Measurements from ENCODE around the gene ANO8.

DNA sequence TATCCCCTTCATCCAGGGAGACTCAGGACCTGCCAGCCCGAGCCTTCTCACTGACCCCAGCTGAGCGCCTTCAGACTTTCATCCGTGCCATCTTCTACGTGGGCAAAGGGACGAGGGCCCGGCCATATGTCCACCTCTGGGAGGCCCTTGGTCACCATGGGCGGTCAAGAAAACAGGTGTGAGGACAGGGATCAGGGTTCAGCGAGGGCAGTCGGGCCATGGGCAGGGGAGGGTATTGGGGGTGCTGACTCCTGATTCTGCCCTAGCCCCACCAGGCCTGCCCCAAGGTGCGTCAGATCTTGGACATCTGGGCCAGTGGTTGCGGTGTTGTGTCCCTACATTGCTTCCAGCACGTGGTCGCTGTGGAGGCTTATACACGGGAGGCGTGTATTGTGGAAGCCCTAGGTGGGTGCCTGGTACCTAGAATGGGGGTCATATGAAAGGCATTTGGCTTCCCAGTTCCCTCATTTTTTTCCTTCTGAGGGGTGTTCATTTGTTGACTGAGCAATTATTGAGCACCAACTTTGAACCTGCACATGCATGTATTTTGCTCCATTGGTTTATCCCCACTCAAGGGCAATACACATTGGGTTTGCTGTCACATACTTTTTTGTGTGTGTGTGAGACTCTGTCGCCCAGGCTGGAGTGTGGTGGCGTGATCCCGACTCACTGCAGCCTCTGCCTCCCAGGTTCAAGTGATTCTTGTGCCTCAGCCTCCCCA, 49.1 kb downstream of the ANO8 start:
- TF ChIP-seq POLR2A (IDR thresholded peaks at IDR 0.05) = no peak
- TF ChIP-seq, protein P1, sequence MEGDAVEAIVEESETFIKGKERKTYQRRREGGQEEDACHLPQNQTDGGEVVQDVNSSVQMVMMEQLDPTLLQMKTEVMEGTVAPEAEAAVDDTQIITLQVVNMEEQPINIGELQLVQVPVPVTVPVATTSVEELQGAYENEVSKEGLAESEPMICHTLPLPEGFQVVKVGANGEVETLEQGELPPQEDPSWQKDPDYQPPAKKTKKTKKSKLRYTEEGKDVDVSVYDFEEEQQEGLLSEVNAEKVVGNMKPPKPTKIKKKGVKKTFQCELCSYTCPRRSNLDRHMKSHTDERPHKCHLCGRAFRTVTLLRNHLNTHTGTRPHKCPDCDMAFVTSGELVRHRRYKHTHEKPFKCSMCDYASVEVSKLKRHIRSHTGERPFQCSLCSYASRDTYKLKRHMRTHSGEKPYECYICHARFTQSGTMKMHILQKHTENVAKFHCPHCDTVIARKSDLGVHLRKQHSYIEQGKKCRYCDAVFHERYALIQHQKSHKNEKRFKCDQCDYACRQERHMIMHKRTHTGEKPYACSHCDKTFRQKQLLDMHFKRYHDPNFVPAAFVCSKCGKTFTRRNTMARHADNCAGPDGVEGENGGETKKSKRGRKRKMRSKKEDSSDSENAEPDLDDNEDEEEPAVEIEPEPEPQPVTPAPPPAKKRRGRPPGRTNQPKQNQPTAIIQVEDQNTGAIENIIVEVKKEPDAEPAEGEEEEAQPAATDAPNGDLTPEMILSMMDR (IDR thresholded peaks at IDR 0.05) = no peak
- no peak for TF ChIP-seq POLR2AphosphoS5 (IDR thresholded peaks at IDR 0.05)

All from transverse colon (tissue), 4 donors.